HG03066 (cell line): ENCODE results near the gene ITGB5.

Source experiments
- ATAC-seq: cut with Tn5 transposase; IDR thresholded peaks from one replicate; pipeline ENCODE4 v1.9.1; 2021; ENCODE audit warnings: low read depth; ENCODE audit not compliant: unreplicated experiment

The ITGB5 gene

DNA sequence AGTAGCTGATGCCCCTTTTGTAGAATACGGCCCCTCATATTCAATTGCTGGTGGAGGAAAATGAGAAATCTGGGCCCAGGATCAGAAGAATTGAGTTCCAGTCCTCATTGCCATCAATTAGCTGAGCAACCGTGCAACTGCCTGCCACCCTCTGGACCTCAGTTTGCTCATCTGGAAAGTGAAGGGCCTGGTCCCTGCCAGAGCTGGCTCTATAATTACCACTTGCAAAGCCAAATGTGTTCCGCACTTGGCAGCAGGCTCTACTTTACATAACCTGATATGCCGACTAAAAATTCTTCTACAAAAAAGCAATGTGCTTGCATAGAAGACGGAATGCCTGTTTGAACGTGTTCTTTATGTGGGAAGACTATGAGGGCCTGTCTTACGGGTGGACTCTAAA lies 8.6 kb upstream of the ITGB5 start:
- no peak for ATAC-seq

- ATAC-seq: no peak
These were observed 6.4 kb upstream of the ITGB5 start for GRCh38 chr3:124893526-124893925.

- no peak for ATAC-seq
These were observed 3.5 kb upstream of the ITGB5 start for GRCh38 chr3:124890573-124891190.

DNA sequence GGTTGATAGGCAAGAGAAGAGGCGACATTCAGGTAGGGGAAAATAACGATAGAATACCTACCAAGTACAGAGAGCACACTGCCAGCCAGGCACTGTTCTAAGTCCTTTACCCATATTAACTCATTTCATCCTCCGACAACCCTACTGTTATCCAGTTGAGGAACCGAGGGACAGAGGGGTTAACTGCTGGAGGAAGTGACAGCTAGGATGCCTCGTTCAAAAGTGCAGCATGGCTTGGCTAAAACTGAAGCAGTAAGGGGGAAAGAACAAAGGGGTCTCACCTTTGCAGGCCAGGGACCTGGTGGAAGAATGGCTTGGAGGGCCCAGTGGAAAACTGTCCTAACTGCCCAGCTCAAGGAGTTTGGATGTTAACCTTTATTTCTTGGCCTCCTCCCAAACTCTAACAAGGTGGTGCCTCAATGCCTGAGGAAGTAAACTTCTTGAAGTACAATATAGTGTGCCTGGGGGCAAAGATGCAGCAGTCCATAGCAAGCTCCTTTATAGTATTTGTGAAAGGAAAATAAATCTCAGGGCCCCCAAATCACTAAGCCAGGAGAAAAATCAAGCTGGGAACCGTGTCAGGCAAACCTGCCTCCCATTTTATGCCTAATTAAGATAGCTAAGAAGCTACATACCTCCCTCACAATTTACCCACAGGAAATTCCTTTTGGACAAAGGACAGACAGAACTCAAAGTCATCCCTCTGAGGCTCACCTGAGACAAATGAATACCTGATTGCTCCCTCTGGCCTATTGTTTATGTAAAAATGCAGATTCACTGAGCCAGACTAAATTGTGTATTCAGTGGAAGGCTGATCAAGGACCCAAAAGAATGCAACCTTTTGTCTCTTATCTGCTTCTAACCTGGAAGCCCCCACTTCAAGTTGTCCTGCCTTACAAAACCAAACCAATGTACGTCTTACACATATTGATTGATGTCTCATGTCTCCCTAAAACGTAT lies 1.6 kb upstream of the ITGB5 start:
- ATAC-seq: no peak

GRCh38 chr3:124887932-124888298 lies 750 bp upstream of the ITGB5 start:
- ATAC-seq: no peak

DNA sequence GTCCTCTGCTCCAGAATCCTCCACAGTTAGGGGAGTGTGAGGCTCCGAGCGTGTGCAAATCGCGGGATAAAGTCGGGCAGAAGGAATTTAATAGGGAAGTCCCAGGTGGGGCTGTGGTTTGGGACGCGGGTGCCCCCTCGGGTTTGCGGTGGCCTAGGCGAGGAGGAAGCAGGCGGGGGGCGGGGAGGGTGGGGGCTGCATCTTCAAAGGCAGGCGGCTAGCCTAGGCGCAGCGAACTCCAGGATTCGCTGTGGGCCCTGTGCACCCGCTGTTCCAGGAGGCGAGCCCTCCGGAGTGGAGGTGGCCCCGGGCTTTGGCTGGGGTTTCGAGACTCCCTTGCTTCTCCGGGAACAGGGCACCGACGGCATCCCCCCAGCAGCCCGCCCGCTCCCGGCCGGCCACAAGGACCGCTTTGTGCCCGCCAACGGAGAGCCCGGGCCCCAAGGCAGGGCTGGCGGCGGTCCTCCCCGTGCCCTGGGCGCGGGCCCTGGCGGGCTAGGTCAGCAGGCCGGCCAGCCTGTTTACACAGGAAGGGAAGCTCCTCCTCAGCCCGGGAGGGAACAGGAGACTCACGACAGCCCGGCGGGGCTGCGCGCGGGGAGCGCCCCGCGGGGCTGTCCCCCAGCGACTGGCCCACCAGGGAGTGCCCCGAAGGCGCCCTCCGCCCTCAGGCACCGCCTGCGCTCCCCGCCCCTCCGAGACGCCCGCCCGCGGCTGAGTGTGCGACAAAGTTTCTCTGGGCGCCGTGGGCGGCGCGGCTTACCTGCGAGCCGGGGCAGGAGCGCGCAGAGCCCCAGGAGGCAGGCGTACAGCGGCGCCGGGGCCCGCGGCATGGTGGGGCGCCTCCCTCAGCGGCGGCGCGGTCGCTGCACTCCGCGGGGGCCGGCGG lies 753 bp downstream of the ITGB5 start:
- peak; percentile 37 for ATAC-seq

- no peak for ATAC-seq
These were observed 1.5 kb downstream of the ITGB5 start for GRCh38 chr3:124885466-124886167.

- no peak for ATAC-seq
These were observed 2.6 kb downstream of the ITGB5 start for GRCh38 chr3:124884474-124885101.

GRCh38 chr3:124883766-124884473 lies 3.2 kb downstream of the ITGB5 start:
- no peak for ATAC-seq

DNA sequence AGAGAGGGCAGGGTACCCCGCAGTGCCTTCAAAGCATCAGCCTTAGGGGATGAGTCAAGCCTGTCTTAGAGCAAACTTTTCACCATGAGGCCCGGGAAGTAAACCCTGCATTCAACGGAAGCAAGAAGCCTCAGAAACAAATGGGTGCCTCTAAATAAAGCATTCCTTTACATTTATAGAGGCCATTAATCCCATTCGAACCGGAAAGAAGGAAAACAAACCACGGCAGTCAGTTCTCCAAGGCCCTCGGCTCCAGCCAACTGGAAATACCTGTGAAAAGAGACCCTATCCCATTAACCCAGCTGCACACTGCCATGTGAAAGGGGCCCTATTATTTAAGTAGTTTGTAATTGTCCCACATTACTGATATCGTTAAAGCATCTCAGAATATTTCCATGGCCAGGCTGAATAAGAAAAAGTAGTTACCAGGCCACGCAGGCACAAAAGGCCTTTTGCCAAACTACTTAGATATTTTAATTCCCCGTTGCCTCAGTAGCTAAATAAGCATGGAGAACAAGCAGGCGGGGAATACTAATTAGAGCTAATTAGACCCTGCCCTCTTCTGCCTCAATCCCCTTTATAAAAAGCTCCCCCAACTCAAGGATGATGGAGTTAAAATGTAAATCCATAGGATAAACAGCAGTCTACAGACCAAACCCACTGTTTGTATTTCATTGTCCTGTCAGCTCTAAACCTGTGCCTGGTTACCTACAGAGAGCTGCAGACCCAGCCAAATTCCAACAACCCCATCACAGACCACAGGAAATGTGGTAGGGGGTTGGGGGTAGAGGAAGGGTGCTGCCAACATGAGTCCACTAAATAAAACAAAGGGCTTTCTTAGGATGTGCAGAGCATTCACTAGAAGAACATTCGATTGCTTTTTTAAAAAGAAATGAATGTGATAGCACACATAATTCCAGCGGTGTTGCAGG lies 4.1 kb downstream of the ITGB5 start:
- ATAC-seq: no peak

GRCh38 chr3:124881976-124882697 lies 5.0 kb downstream of the ITGB5 start:
- no peak for ATAC-seq

GRCh38 chr3:124879337-124879680 lies 7.9 kb downstream of the ITGB5 start:
- no peak for ATAC-seq

- ATAC-seq: no peak
These were observed 8.4 kb downstream of the ITGB5 start for GRCh38 chr3:124878561-124879336.

DNA sequence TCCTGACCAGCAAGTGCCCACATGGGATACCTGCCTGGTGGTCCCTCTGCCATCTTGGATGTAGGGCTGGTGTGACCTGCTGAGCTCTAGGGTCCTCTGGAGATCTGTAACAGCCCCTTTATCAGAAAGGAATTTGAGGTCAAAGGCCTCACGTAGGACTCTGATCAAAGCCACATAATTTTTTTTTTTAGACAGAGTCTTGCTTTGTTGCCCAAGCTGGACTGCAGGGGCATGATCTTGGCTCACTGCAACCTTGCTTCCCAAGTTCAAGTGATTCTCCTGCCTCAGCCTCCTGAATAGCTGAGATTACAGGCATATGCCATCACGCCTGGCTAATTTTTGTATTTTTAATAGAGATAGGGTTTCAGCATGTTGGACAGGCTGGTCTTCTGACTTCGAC lies 9.5 kb downstream of the ITGB5 start:
- no peak for ATAC-seq

DNA sequence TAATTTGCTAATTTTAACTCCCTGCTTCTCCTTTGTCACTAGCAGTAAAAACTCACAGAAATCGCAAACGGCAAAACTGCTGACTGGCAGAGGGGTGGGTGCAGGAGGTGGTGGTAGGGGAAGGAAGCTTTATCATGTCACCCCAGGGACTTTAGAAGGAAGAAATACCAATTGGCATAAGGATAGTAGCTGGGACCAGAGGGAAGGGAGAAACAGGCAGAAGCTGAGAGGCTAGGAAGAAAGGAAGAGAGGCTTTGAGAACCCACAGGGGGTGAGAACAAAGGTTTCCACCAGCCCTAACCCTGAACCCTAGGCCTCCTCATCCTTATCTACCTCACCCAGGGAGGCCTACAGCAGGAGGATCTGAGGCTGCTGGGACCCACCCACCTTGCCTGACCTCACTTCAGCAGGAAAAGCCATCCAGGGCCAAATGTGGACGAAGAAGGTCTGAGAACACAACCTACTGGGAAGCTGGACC lies 10.7 kb downstream of the ITGB5 start:
- no peak for ATAC-seq

DNA sequence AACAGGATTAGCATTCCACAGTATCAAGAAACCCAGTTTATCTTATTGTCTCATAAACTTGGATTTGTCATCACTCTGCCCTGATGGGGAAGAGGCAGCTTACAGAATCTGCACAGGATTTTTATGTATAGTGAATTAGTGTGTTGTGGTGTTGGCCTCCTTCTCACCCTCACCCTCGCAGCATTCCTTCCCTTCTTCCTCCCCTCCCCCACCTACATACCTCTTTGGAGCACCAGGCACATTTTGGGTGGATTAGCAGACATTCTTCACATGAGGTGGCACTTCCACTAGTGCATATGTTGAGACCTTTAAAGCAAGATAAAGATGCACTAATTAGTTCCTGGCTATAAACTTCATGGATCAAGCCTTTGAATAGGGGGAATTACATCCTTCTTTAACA lies 13.9 kb downstream of the ITGB5 start:
- ATAC-seq: no peak

GRCh38 chr3:124867511-124867910 lies 19.7 kb downstream of the ITGB5 start:
- no peak for ATAC-seq
